ENCODE measurements around the gene TRIM26. TPM values are rescaled to one million over a fixed set of nuclear protein-coding genes. Genes with fewer than 3 reads are reported as not detected.
A peak's percentile ranks its signal among the peaks of the same experiment; 100 is the strongest.
"Not testable (repeated sequence)": the region's sequence is repeated elsewhere in the genome, so short reads cannot be mapped to it uniquely, and the experiment has no call there.

TRIM26 gene
- total RNA-seq, 1 experiment from 2014 or later = 28.8 TPM

- DNase-seq (ENCODE audit: low read depth) = peak; percentile 80
Measured at GRCh38 chr6:30154709-30155519, 58.3 kb downstream of the TRIM26 start.

GRCh38 chr6:30154061-30154460 is 59.1 kb downstream of the TRIM26 start:
- no peak for DNase-seq (ENCODE audit: low read depth)

GRCh38 chr6:30152910-30153610 is 60.1 kb downstream of the TRIM26 start:
- DNase-seq (ENCODE audit: low read depth) = no peak

GRCh38 chr6:30152016-30152673 is 61.1 kb downstream of the TRIM26 start:
- DNase-seq (ENCODE audit: low read depth) = no peak

GRCh38 chr6:30151580-30151979 is 61.6 kb downstream of the TRIM26 start:
- no peak for DNase-seq (ENCODE audit: low read depth)

GRCh38 chr6:30150671-30151395 is 62.4 kb downstream of the TRIM26 start:
- peak; percentile 7 for DNase-seq (ENCODE audit: low read depth)

GRCh38 chr6:30149858-30150550 is 63.2 kb downstream of the TRIM26 start:
- DNase-seq (ENCODE audit: low read depth) = no peak

GRCh38 chr6:30149234-30149633 is 64.0 kb downstream of the TRIM26 start:
- DNase-seq (ENCODE audit: low read depth) = no peak

- no peak for DNase-seq (ENCODE audit: low read depth)
Measured at GRCh38 chr6:30147096-30147495, 66.1 kb downstream of the TRIM26 start.

- no peak for DNase-seq (ENCODE audit: low read depth)
Measured at GRCh38 chr6:30145818-30146217, 67.4 kb downstream of the TRIM26 start.

GRCh38 chr6:30144811-30145210 is 68.4 kb downstream of the TRIM26 start:
- no peak for DNase-seq (ENCODE audit: low read depth)

- no peak for DNase-seq (ENCODE audit: low read depth)
Measured at GRCh38 chr6:30143780-30144179, 69.4 kb downstream of the TRIM26 start.

- DNase-seq (ENCODE audit: low read depth) = no peak
Measured at GRCh38 chr6:30142665-30143064, 70.5 kb downstream of the TRIM26 start.

GRCh38 chr6:30140240-30140639 is 73.0 kb downstream of the TRIM26 start:
- not testable (repeated sequence) for DNase-seq (ENCODE audit: low read depth)

- DNase-seq (ENCODE audit: low read depth) = no peak
Measured at GRCh38 chr6:30136570-30137286, 76.5 kb downstream of the TRIM26 start.

- DNase-seq (ENCODE audit: low read depth) = no peak
Measured at GRCh38 chr6:30135757-30136156, 77.4 kb downstream of the TRIM26 start, which contains the start of gene TRIM40. TRIM40 (plus strand) TSS chr6:30136140; CDS start chr6:30137037, 897 bp downstream.

- no peak for DNase-seq (ENCODE audit: low read depth)
Measured at GRCh38 chr6:30135147-30135546, 78.1 kb downstream of the TRIM26 start.
